K562 (cell line): ENCODE data around the gene IGSF23. TPM values are rescaled to one million over a fixed set of nuclear protein-coding genes. Genes with fewer than 3 reads are reported as not detected.

Experiments
- BCOR ChIP-seq: fragments of 450-650 bp; IDR thresholded peaks from 2 replicates; pipeline ENCODE4 v1.6.1; 2016
- CBX5 ChIP-seq: IDR thresholded peaks from 2 replicates; pipeline ENCODE4 v1.6.1; 2014; ENCODE audit warnings: low read depth, borderline replicate concordance
- CC2D1A ChIP-seq: fragments of 450-650 bp; IDR thresholded peaks from 2 replicates; pipeline ENCODE4 v1.6.1; 2017; ENCODE audit warnings: mild to moderate bottlenecking
- ELF1 ChIP-seq: fragments of 200-800 bp; sonication (Bioruptor generic); IDR thresholded peaks from 2 replicates; pipeline ENCODE4 v1.6.1; 2016; ENCODE audit warnings: missing genetic modification characterization, missing compliant biosample characterization
- EP400 ChIP-seq: fragments of 450-650 bp; IDR thresholded peaks from 2 replicates; pipeline ENCODE4 v1.6.1; 2017; ENCODE audit warnings: antibody characterized with exemption, mild to moderate bottlenecking, moderate library complexity
- MCM3 ChIP-seq: fragments of 450-650 bp; IDR thresholded peaks from 2 replicates; pipeline ENCODE4 v1.6.1; 2016
- NONO ChIP-seq, 2 experiments: fragments of 200-400 bp in 1 of 2; fragments of 450-650 bp in 1 of 2; formaldehyde crosslinking in 1 of 2; IDR thresholded peaks; 2 replicates each; pipeline ENCODE4 v1.6.1; 2017; ENCODE audit warnings: low read depth in 2 of 2, mild to moderate bottlenecking in 2 of 2, moderate library complexity in 2 of 2, low read length in 1 of 2
- PHB ChIP-seq: fragments of 250-450 bp; sonication (Bioruptor Pico); IDR thresholded peaks from 2 replicates; pipeline ENCODE4 v1.5.0; 2021
- POLR2AphosphoS5 ChIP-seq: IDR thresholded peaks from 2 replicates; pipeline ENCODE4 v1.6.1; 2011; ENCODE audit warnings: mild to moderate bottlenecking, low read depth, low read length, moderate library complexity; ENCODE audit not compliant: control insufficient read depth, insufficient read depth
- PTTG1 ChIP-seq: fragments of 450-650 bp; IDR thresholded peaks from 2 replicates; pipeline ENCODE4 v1.6.1; 2016; ENCODE audit warnings: low read depth, mild to moderate bottlenecking, missing genetic modification characterization, missing compliant biosample characterization
- RCOR1 ChIP-seq, 2 experiments: IDR thresholded peaks; 2 replicates each; pipeline ENCODE4 v1.6.1; 2012; ENCODE audit warnings: low read depth in 2 of 2, low read length in 2 of 2, borderline replicate concordance in 1 of 2, improper control_type of control experiment in 1 of 2
- SMARCA4 ChIP-seq: fragments of 450-650 bp; IDR thresholded peaks from 2 replicates; pipeline ENCODE4 v1.6.1; 2016
- SMARCA5 ChIP-seq: fragments of 450-650 bp; IDR thresholded peaks from 2 replicates; pipeline ENCODE4 v1.6.1; 2016
- THRAP3 ChIP-seq: fragments of 450-650 bp; IDR thresholded peaks from 2 replicates; pipeline ENCODE4 v1.6.1; 2016; ENCODE audit warnings: mild to moderate bottlenecking, inconsistent platforms, borderline replicate concordance
- TOE1 ChIP-seq, 2 experiments: fragments of 450-650 bp in 1 of 2; sonication (generic) in 1 of 2; formaldehyde crosslinking in 1 of 2; IDR thresholded peaks; 2 replicates each; pipeline versions ENCODE4 v1.7.1 to v1.8.0; 2016 to 2022; ENCODE audit warnings: borderline replicate concordance in 2 of 2, mild to moderate bottlenecking in 2 of 2, antibody characterized with exemption in 1 of 2, inconsistent platforms in 1 of 2, low read depth in 1 of 2, missing genetic modification reagents in 1 of 2, moderate library complexity in 1 of 2
- U2AF1 ChIP-seq: fragments of 200-400 bp; formaldehyde crosslinking; optimal IDR thresholded peaks from 2 replicates; pipeline ENCODE3; 2017; ENCODE audit warnings: mild to moderate bottlenecking, low read depth, low read length, moderate library complexity
- ZKSCAN3 ChIP-seq: fragments of 250-450 bp; sonication (Bioruptor Pico); IDR thresholded peaks from 2 replicates; pipeline ENCODE4 v1.4.0; 2020
- ZNF57 ChIP-seq: fragments of 450-650 bp; formaldehyde crosslinking; IDR thresholded peaks from 2 replicates; pipeline ENCODE4 v1.4.0; 2020; ENCODE audit warnings: mild to moderate bottlenecking, moderate library complexity
- polyA plus RNA-seq, 8 experiments: library from polyadenylated mRNA; depleted of rRNA in 4 of 8; stranded (reverse) in 5 of 8; unstranded in 3 of 8; fragments of >200 nt; fragmentation: Nextera tagmentation in 2 of 8; fragmentation: Illumina TruSeq in 1 of 8; extraction: Ambion mirVana in 2 of 8; extraction: Trizol in 1 of 8; gene quantifications; 2 replicates each; pipeline versions ENCODE4 v1.2.1 to v1.2.3, GENCODE V29; 2011 to 2014; ENCODE audit warnings: inconsistent platforms in 1 of 8, missing spikeins in 1 of 8
- total RNA-seq, 7 experiments: library from RNA; depleted of rRNA in 6 of 7; stranded (reverse); fragments of >200 nt in 6 of 7; fragmentation: Illumina TruSeq in 2 of 7; extraction: Trizol in 2 of 7; gene quantifications; 2 replicates each; pipeline versions ENCODE4 v1.2.1 to v1.2.3, GENCODE V29; 2011 to 2021; ENCODE audit warnings: low replicate concordance in 1 of 7
- TF ChIP-seq, protein P1 (sequence below): fragments of 250-450 bp; sonication (Bioruptor Pico); IDR thresholded peaks from 2 replicates; pipeline ENCODE4 v1.5.0; 2021; ENCODE audit warnings: mild to moderate bottlenecking, moderate library complexity
- TF ChIP-seq, protein P2 (sequence below): sonication (generic); formaldehyde crosslinking; IDR thresholded peaks from 2 replicates; pipeline ENCODE4 v1.8.0; 2022; ENCODE audit warnings: mild to moderate bottlenecking, missing genetic modification reagents
- TF ChIP-seq, protein P3 (sequence below): fragments of 250-450 bp; sonication (Bioruptor Pico); IDR thresholded peaks from 2 replicates; pipeline ENCODE4 v1.4.0; 2020; ENCODE audit warnings: mild to moderate bottlenecking, moderate library complexity, borderline replicate concordance
- TF ChIP-seq, protein P4 (sequence below): fragments of 250-450 bp; sonication (Bioruptor Pico); IDR thresholded peaks from 2 replicates; pipeline ENCODE4 v1.5.0; 2021

IGSF23 gene
- total and polyA plus RNA-seq, 9 of the 15 experiments (the other 6 are each of a cell fraction or from before 2014, with no cell fraction given), result not detected

DNA sequence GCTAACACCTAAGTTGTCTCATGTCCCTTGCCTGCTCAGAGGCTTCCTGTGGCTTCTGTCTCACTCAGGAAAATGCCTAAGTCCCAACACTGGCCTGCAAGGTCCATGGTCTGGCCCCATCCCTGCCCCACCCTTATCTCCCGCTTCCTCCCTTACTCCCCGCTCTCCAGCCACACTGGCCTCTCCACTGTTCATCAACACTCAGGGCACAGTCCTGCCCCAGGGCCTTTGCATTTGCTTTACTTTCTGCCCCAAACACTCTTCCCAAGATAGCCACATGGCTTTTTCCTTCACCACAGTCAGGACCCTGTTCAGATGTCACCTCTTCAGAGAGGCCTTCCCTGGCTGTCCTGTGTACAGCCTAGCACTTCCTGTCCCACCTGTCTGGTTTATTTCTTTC lies 32.1 kb upstream of the IGSF23 start (continued):
- TF ChIP-seq, protein P1, sequence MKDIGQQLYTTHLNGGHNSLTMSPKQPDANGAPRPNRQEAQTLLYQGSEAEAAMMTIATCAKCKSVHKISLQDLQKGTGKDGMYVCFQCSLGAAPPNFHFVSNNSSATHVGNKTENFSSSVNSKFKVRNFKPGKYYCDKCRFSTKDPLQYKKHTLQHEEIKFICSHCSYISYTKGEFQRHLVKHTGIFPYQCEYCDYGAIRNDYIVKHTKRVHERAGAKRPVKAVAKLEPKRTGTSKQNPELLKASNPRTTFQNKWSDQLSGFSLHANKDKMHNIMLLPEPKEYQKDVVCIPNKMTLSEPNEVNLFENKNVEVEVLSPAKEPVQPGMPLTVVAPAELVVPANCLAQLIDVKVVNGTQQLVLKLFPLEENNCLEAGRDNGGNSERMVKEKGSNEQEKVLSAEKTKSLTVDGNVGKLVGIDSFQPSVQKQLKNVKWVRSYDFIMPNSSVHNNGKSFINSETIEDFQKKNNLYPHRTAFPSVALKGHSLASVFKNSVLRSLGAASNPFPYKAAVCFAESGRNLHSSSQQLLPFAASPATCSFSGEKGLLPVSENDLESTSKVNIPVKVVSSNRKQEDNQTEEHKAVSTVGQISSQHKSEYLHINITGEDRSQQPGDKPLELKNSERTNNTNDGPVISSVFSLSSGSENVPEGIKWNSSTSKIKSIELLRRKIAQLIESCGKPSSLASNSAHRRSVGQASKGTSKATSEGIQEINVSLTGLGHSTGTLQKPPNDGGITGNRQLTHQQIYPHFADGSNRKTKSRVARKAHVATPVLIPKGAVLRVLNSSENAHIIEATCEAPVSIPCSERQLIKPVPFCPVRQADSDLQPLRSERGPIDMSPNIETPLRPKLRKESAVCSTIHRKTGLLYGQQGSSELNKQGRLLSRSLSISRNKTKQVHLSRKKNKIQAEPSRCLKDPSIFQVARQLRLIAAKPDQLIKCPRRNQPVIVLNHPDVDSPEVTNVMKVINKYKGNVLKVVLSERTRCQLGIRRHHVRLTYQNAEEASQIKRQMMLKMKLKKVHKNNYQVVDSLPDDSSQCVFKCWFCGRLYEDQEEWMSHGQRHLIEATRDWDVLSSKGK (CRISPR knock-in tag), result no peak
- no peak for TF ChIP-seq NONO (IDR thresholded peaks at IDR 0.05; ENCODE audit: low read depth in 2 of 2, low read length in 1 of 2)
- 0 out of 4 replicates have a peak, but pooled peaks of 1 of the 2 experiments have one; percentile 27 for TF ChIP-seq RCOR1 (IDR thresholded peaks at IDR 0.05; ENCODE audit: borderline replicate concordance in 1 of 2, low read depth in 2 of 2, low read length in 2 of 2)
- TF ChIP-seq BCOR, result peak; percentile 66; the same call in 1 of the 2 replicates
- no peak for TF ChIP-seq THRAP3
- no peak for TF ChIP-seq EP400
- no peak for TF ChIP-seq U2AF1
- peak; percentile 89; the same call in 1 of the 2 replicates for TF ChIP-seq SMARCA5
- TF ChIP-seq CC2D1A, result no peak
- no peak for TF ChIP-seq CBX5
- TF ChIP-seq, protein P2, sequence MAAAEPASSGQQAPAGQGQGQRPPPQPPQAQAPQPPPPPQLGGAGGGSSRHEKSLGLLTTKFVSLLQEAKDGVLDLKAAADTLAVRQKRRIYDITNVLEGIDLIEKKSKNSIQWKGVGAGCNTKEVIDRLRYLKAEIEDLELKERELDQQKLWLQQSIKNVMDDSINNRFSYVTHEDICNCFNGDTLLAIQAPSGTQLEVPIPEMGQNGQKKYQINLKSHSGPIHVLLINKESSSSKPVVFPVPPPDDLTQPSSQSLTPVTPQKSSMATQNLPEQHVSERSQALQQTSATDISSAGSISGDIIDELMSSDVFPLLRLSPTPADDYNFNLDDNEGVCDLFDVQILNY (CRISPR knock-in tag), result no peak
- TF ChIP-seq, protein P3, sequence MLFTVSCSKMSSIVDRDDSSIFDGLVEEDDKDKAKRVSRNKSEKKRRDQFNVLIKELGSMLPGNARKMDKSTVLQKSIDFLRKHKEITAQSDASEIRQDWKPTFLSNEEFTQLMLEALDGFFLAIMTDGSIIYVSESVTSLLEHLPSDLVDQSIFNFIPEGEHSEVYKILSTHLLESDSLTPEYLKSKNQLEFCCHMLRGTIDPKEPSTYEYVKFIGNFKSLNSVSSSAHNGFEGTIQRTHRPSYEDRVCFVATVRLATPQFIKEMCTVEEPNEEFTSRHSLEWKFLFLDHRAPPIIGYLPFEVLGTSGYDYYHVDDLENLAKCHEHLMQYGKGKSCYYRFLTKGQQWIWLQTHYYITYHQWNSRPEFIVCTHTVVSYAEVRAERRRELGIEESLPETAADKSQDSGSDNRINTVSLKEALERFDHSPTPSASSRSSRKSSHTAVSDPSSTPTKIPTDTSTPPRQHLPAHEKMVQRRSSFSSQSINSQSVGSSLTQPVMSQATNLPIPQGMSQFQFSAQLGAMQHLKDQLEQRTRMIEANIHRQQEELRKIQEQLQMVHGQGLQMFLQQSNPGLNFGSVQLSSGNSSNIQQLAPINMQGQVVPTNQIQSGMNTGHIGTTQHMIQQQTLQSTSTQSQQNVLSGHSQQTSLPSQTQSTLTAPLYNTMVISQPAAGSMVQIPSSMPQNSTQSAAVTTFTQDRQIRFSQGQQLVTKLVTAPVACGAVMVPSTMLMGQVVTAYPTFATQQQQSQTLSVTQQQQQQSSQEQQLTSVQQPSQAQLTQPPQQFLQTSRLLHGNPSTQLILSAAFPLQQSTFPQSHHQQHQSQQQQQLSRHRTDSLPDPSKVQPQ (CRISPR knock-in tag), result no peak
- TF ChIP-seq POLR2AphosphoS5, result no peak
- TF ChIP-seq, protein P4, sequence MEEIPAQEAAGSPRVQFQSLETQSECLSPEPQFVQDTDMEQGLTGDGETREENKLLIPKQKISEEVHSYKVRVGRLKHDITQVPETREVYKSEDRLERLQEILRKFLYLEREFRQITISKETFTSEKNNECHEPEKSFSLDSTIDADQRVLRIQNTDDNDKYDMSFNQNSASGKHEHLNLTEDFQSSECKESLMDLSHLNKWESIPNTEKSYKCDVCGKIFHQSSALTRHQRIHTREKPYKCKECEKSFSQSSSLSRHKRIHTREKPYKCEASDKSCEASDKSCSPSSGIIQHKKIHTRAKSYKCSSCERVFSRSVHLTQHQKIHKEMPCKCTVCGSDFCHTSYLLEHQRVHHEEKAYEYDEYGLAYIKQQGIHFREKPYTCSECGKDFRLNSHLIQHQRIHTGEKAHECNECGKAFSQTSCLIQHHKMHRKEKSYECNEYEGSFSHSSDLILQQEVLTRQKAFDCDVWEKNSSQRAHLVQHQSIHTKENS (CRISPR knock-in tag), result no peak
- no peak for TF ChIP-seq MCM3
- TF ChIP-seq TOE1 (IDR thresholded peaks at IDR 0.05; ENCODE audit: borderline replicate concordance), result no peak
- TF ChIP-seq TOE1 (CRISPR knock-in tag; IDR thresholded peaks at IDR 0.05; ENCODE audit: borderline replicate concordance, low read depth), result no peak
- no peak for TF ChIP-seq ELF1 (tag)
- no peak for TF ChIP-seq ZKSCAN3 (CRISPR knock-in tag)
- TF ChIP-seq PTTG1 (tag), result no peak
- TF ChIP-seq PHB, result no peak
- TF ChIP-seq ZNF57 (CRISPR knock-in tag), result no peak
- TF ChIP-seq SMARCA4, result no peak
